ENCODE measurements around the gene NUP42. TPM values are rescaled to one million over a fixed set of nuclear protein-coding genes. Genes with fewer than 3 reads are reported as not detected.

NUP42 gene
- total and polyA plus RNA-seq, 2 of the 13 experiments (the other 11 are each of a cell fraction or from before 2014, with no cell fraction given) = 32.0 to 51.5 TPM

- peaks cover 41% of the 10 kb centered on the region for H3K79me2 ChIP-seq (ENCODE audit: insufficient read depth, low read length)
- intact Hi-C loops (cut with micrococcal nuclease; ENCODE audit: unreplicated experiment) = loop anchor here (2.0 to 10.0 kb wide), 4 partner anchors 77 to 361 kb away; partner anchors contain the start of gene IGF2BP3
- no peak overlapping the region for H3K27ac ChIP-seq (ENCODE audit: extremely low read length, insufficient read depth, low read length)
- POLR2A ChIA-PET = interaction anchor here (2.0 kb wide), 1 partner anchor 78 kb away, joined by 6 read pairs; no protein-coding TSS in a partner anchor
- DNase-seq (ENCODE audit: low spot score) = no peak
- H3K4me3 ChIP-seq (replicated peaks in 1 of 3; ENCODE audit: insufficient read depth in 1 of 3, low read depth in 2 of 3, low read length in 3 of 3) = no peak overlapping the region; a peak in 2 of 6 replicates
- H3K27me3 ChIP-seq (ENCODE audit: control insufficient read depth in 1 of 2, insufficient read depth in 2 of 2, low read length in 2 of 2) = no peaks in the 10 kb centered on the region; a peak in 1 of 5 replicates
- H2AFZ ChIP-seq (ENCODE audit: low read length) = no peak overlapping the region
- 94% methylated on average over 1 of the region's 1 CpG for WGBS (ENCODE audit: low lambda C conversion rate)
- ATAC-seq = no peak
- H3K9ac ChIP-seq (ENCODE audit: insufficient read depth, low read depth, low read length) = no peak overlapping the region
- in situ Hi-C loops (cut with HindIII; ENCODE audit: extremely low pct_ligation_motif_present, low pct_unique_long_range_greater_than_20kb) = loop anchor here (5.0 kb wide), 1 partner anchor 77 kb away; the partner anchor contains the start of gene KLHL7
- peak overlapping the region; percentile 88 for H3K4me2 ChIP-seq (ENCODE audit: low read depth, low read length)
- TF ChIP-seq SSRP1 (CRISPR knock-in tag; IDR thresholded peaks at IDR 0.05) (no peak), MAFK (conservative IDR thresholded peaks at IDR 0.05 in 1 of 2, IDR thresholded peaks at IDR 0.05 in 1 of 2; ENCODE audit: low read length in 2 of 2) (peak in 1 of 2 experiments; percentile 33; a peak in 2 of 4 replicates), ZNF263 (CRISPR knock-in tag; IDR thresholded peaks at IDR 0.05) (no peak), ZUFSP (CRISPR knock-in tag; IDR thresholded peaks at IDR 0.05; ENCODE audit: borderline replicate concordance) (no peak)
- TF ChIP-seq, protein P1, sequence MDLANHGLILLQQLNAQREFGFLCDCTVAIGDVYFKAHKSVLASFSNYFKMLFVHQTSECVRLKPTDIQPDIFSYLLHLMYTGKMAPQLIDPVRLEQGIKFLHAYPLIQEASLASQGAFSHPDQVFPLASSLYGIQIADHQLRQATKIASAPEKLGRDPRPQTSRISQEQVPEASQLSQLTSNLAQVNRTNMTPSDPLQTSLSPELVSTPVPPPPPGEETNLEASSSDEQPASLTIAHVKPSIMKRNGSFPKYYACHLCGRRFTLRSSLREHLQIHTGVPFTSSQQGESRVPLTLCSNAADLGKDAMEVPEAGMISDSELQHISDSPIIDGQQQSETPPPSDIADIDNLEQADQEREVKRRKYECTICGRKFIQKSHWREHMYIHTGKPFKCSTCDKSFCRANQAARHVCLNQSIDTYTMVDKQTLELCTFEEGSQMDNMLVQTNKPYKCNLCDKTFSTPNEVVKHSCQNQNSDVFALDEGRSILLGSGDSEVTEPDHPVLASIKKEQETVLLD (CRISPR knock-in tag; IDR thresholded peaks at IDR 0.05; ENCODE audit: low read depth) = no peak
- H3K36me3 ChIP-seq (replicated peaks in 1 of 2; ENCODE audit: control insufficient read depth in 1 of 2, insufficient read depth in 2 of 2, low read length in 2 of 2) = peaks cover 0 to 31% of the 10 kb centered on the region in 2 experiments
- CTCF ChIA-PET (ENCODE audit: low intra/inter-chr PET ratio, low total read pairs) = no interaction called here
- BruUV-seq (replicated peaks) = no TSS peak
- no peaks in the 10 kb centered on the region; the same call in 1 of the 2 replicates for H4K20me1 ChIP-seq (ENCODE audit: insufficient read depth, low read length)
- FAIRE-seq = no peak
- H3K4me1 ChIP-seq (ENCODE audit: insufficient read depth, low read length) = peaks cover 34% of the 10 kb centered on the region
- no peaks in the 10 kb centered on the region for H3K9me3 ChIP-seq (ENCODE audit: low read length)
Measured at GRCh38 chr7:23184291-23184690, 2.4 kb downstream of the NUP42 start.

All from HepG2 (cell line).